Measurements from ENCODE around the gene VPS29. TPM values are rescaled to one million over a fixed set of nuclear protein-coding genes. Genes with fewer than 3 reads are reported as not detected.
"Not testable (repeated sequence)": the region's sequence is repeated elsewhere in the genome, so short reads cannot be mapped to it uniquely, and the experiment has no call there.

VPS29 gene
- total RNA-seq, 2 donors from 2014 or later, result 87.7 to 89.4 TPM

DNA sequence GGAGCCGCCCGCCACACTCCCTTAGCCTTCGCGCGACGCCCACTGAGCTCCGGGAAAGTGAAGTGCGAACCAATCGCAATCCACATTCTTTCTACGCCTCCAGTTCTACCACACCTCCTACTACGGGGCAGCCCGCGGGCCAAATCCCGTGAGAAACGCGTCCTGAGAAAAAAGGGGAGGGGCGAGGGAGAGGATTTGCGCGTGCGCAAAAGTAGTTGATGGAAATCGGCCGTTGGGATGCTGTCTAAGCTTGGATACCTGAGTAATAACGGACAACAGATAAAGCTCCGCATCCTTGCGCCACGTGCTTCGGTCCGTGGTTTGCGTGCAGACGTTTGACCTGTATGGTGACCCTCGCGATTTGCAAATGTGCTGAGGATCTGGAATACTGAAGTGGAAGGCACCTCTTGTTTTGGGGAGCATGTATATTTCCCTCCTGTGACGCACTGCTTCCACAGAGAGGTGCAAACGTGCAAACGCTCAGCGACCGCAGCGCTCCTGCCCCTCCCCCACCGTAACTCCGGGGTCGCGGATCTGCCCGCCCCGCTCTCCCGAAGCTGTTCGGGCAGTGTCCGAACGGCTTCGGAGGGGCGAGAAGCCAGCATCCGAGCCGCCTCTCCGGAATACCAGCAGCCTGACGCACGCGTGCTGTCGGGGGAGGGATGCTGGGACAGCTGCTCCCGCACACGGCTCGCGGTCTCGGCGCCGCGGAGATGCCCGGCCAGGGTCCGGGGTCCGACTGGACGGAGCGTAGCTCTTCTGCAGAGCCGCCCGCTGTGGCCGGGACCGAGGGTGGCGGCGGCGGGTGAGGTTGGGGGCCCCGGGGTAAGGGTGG is 33.5 kb downstream of the VPS29 start, which contains the start of the genes FAM216A and GPN3:
FAM216A (plus strand) TSS at position 632 of the 835 bp plus-strand sequence; CDS start at position 663, 31 bp downstream.
GPN3 (minus strand) TSS at position 44 of the 835 bp plus-strand sequence. CDS start 54 bp downstream, outside the sequence.
- no peaks in the 10 kb centered on the region for H3K27me3 ChIP-seq (ENCODE audit: control insufficient read depth, insufficient read depth, low read length, poor library complexity, severe bottlenecking)
- TF ChIP-seq, protein P1, sequence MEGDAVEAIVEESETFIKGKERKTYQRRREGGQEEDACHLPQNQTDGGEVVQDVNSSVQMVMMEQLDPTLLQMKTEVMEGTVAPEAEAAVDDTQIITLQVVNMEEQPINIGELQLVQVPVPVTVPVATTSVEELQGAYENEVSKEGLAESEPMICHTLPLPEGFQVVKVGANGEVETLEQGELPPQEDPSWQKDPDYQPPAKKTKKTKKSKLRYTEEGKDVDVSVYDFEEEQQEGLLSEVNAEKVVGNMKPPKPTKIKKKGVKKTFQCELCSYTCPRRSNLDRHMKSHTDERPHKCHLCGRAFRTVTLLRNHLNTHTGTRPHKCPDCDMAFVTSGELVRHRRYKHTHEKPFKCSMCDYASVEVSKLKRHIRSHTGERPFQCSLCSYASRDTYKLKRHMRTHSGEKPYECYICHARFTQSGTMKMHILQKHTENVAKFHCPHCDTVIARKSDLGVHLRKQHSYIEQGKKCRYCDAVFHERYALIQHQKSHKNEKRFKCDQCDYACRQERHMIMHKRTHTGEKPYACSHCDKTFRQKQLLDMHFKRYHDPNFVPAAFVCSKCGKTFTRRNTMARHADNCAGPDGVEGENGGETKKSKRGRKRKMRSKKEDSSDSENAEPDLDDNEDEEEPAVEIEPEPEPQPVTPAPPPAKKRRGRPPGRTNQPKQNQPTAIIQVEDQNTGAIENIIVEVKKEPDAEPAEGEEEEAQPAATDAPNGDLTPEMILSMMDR (conservative IDR thresholded peaks at IDR 0.05), result no peak
- peak within 1 kb of the TSS; percentile 100 for H3K27ac Mint-ChIP-seq
- peaks cover 2% of the 10 kb centered on the region for H3K4me1 ChIP-seq (ENCODE audit: control insufficient read depth, insufficient read depth, low read length)
- H3K4me1 Mint-ChIP-seq, result peaks cover 16% of the 10 kb centered on the region
- peaks cover 19% of the 10 kb centered on the region for H3K36me3 ChIP-seq (ENCODE audit: control insufficient read depth, insufficient read depth, low read length)
- H3K9ac ChIP-seq (ENCODE audit: extremely low read depth, low read length, poor library complexity, severe bottlenecking), result peak within 1 kb of the TSS; percentile 95
- peak; percentile 100 for DNase-seq
- H3K9me3 ChIP-seq (ENCODE audit: control insufficient read depth, low read length), result no peaks in the 10 kb centered on the region
- peak within 1 kb of the TSS; percentile 94 for H3K27ac ChIP-seq (ENCODE audit: low read depth, low read length)
- peak within 1 kb of the TSS; percentile 94 for H3K4me3 ChIP-seq (ENCODE audit: low read length)
- peaks cover 13% of the 10 kb centered on the region for H3K36me3 Mint-ChIP-seq (ENCODE audit: low read depth)
- no peaks in the 10 kb centered on the region for H3K27me3 Mint-ChIP-seq (ENCODE audit: insufficient read depth)
- no peaks in the 10 kb centered on the region for H3K9me3 Mint-ChIP-seq
- peak within 1 kb of the TSS; percentile 98 for H3K4me3 Mint-ChIP-seq
- 0% methylated on average over 30 to 78 of the region's 78 CpGs for WGBS, 2 experiments (ENCODE audit: insufficient coverage in 1 of 2, insufficient read length in 1 of 2)

DNA sequence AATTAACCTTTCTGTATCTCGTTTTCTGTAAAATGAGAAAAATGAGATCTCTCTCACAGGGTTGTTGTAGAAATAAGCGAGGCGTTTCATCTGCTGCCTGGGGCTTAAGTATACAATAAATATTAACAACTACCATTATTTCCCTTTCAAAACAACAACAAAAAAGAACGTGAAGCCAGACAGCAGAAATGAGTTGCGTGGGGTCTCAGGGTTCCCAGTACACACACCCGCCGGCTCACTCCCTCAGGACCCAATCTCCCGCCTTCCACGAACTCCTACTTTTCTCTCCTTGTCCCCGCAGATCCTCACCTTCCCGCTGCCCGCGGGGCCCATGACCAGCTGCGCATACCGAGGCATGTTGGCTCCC is 34.1 kb downstream of the VPS29 start:
- Mint-ChIP-seq H3K4me3 (peak overlapping the region; percentile 98), H3K9me3 (no peaks in the 10 kb centered on the region), H3K36me3 (ENCODE audit: low read depth) (peaks cover 18% of the 10 kb centered on the region), H3K27ac (peak overlapping the region; percentile 100), H3K27me3 (ENCODE audit: insufficient read depth) (no peaks in the 10 kb centered on the region), H3K4me1 (peaks cover 16% of the 10 kb centered on the region)
- Histone ChIP-seq H3K27me3 (ENCODE audit: control insufficient read depth, insufficient read depth, low read length, poor library complexity, severe bottlenecking) (no peaks in the 10 kb centered on the region), H3K27ac (ENCODE audit: low read depth, low read length) (no peak overlapping the region), H3K4me3 (ENCODE audit: low read length) (peak overlapping the region; percentile 94), H3K4me1 (ENCODE audit: control insufficient read depth, insufficient read depth, low read length) (peaks cover 2% of the 10 kb centered on the region), H3K36me3 (ENCODE audit: control insufficient read depth, insufficient read depth, low read length) (peaks cover 24% of the 10 kb centered on the region), H3K9ac (ENCODE audit: extremely low read depth, low read length, poor library complexity, severe bottlenecking) (peak overlapping the region; percentile 95), H3K9me3 (ENCODE audit: control insufficient read depth, low read length) (no peaks in the 10 kb centered on the region)
- WGBS, 2 experiments (ENCODE audit: insufficient coverage in 1 of 2, insufficient read length in 1 of 2), result 0% methylated on average over 5 to 14 of the region's 15 CpGs
- DNase-seq, result no peak
- TF ChIP-seq, protein P1 (conservative IDR thresholded peaks at IDR 0.05), result no peak

DNA sequence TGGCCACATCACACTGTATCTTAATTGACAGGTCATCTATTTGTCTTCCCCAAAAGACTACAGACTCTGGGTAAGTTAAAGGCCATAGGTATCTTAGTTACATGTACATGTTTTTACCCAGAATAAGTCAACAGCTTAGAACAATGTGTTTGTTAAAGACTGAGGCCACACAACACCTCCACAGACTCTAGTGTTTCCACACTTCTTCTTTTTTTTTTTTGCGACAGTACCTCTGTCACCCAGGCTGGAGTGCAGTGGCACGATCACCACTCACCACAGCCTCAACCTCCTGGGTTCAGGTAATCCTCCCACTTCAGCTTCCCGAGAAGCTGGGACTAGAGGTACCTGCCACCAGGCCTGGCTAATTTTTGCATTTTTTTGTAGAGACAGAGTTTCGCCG is 35.1 kb downstream of the VPS29 start:
- Histone ChIP-seq H3K36me3 (ENCODE audit: control insufficient read depth, insufficient read depth, low read length) (peaks cover 24% of the 10 kb centered on the region), H3K4me3 (ENCODE audit: low read length) (peak overlapping the region; percentile 94), H3K27me3 (ENCODE audit: control insufficient read depth, insufficient read depth, low read length, poor library complexity, severe bottlenecking) (no peaks in the 10 kb centered on the region), H3K4me1 (ENCODE audit: control insufficient read depth, insufficient read depth, low read length) (peaks cover 2% of the 10 kb centered on the region), H3K9ac (ENCODE audit: extremely low read depth, low read length, poor library complexity, severe bottlenecking) (peak overlapping the region; percentile 95), H3K9me3 (ENCODE audit: control insufficient read depth, low read length) (no peaks in the 10 kb centered on the region), H3K27ac (ENCODE audit: low read depth, low read length) (no peak overlapping the region)
- Mint-ChIP-seq H3K27ac (peak overlapping the region; percentile 48), H3K4me1 (peaks cover 16% of the 10 kb centered on the region), H3K27me3 (ENCODE audit: insufficient read depth) (no peaks in the 10 kb centered on the region), H3K4me3 (peak overlapping the region; percentile 98), H3K9me3 (no peaks in the 10 kb centered on the region), H3K36me3 (ENCODE audit: low read depth) (peaks cover 23% of the 10 kb centered on the region)
- peak; percentile 49 for DNase-seq
- WGBS, 2 experiments (ENCODE audit: insufficient coverage in 1 of 2, insufficient read length in 1 of 2), result 88 to 93% methylated on average over 4 to 5 of the region's 5 CpGs
- TF ChIP-seq, protein P1 (conservative IDR thresholded peaks at IDR 0.05), result no peak

DNA sequence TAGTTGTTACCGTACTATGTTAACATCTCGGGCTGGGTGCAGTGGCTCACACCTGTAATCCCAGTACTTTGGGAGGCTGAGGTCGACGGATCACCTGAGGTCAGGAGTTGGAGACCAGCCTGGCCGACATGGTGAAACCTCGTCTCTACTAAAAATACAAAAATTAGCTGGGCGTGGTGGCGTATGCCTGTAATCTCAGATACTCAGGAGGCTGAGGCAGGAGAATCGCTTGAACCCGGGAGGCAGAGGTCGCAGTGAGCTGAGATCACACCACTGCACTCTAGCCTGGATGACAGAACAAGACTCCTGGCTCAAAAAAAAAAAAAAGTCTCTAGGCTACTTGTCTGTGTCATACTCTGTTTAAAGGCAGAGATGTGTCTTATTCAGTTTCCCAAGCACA is 36.1 kb downstream of the VPS29 start:
- H3K4me1 ChIP-seq (ENCODE audit: control insufficient read depth, insufficient read depth, low read length); H3K4me3 Mint-ChIP-seq; H3K27me3 Mint-ChIP-seq (ENCODE audit: insufficient read depth); H3K27ac Mint-ChIP-seq; H3K9ac ChIP-seq (ENCODE audit: extremely low read depth, low read length, poor library complexity, severe bottlenecking); H3K27me3 ChIP-seq (ENCODE audit: control insufficient read depth, insufficient read depth, low read length, poor library complexity, severe bottlenecking); H3K4me3 ChIP-seq (ENCODE audit: low read length); H3K9me3 ChIP-seq (ENCODE audit: control insufficient read depth, low read length); H3K9me3 Mint-ChIP-seq; H3K27ac ChIP-seq (ENCODE audit: low read depth, low read length); DNase-seq: not testable (repeated sequence)
- WGBS, 2 experiments (ENCODE audit: insufficient coverage in 1 of 2, insufficient read length in 1 of 2), result 92 to 99% methylated on average over 10 to 11 of the region's 11 CpGs
- Mint-ChIP-seq H3K36me3 (ENCODE audit: low read depth) (peaks cover 29% of the 10 kb centered on the region), H3K4me1 (peaks cover 16% of the 10 kb centered on the region)
- H3K36me3 ChIP-seq (ENCODE audit: control insufficient read depth, insufficient read depth, low read length), result peaks cover 25% of the 10 kb centered on the region
